NCI-H748 (cell line): ENCODE measurements around the gene GCKR.

Experiments used
- DNase-seq: peaks from one replicate; lab custom pipeline; 2025; ENCODE audit not compliant: unreplicated experiment; lab: John Stamatoyannopoulos, UW

Gene GCKR, protein sequence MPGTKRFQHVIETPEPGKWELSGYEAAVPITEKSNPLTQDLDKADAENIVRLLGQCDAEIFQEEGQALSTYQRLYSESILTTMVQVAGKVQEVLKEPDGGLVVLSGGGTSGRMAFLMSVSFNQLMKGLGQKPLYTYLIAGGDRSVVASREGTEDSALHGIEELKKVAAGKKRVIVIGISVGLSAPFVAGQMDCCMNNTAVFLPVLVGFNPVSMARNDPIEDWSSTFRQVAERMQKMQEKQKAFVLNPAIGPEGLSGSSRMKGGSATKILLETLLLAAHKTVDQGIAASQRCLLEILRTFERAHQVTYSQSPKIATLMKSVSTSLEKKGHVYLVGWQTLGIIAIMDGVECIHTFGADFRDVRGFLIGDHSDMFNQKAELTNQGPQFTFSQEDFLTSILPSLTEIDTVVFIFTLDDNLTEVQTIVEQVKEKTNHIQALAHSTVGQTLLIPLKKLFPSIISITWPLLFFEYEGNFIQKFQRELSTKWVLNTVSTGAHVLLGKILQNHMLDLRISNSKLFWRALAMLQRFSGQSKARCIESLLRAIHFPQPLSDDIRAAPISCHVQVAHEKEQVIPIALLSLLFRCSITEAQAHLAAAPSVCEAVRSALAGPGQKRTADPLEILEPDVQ

GRCh38 chr2:27496357-27497287 lies at the start of gene GCKR:
Gene GCKR (plus strand): TSS chr2:27496839. CDS start chr2:27496905, 66 bp downstream.
- DNase-seq = no peak

- DNase-seq = no peak
These were observed 48.3 kb upstream of the GCKR start for GRCh38 chr2:27448381-27448780.

DNA sequence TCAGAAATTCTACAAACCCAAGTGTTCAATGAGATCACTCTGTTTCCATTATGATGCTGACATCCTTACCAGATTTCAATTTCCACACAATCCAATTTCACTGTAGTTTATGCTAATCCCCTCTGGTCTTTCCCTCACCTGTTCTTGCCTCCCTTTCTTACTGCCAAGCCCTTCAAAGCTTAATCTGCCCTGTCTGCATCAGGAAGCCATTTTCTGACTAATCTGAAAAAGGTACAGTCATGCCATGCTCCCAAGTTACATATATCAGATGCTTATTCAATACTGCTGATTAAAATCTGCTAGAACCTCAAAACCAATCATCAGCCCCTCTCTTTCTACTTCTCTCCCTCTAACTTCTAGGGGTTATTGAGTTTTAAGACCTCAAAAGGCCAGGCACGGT lies 45.5 kb upstream of the GCKR start:
- DNase-seq = no peak

DNA sequence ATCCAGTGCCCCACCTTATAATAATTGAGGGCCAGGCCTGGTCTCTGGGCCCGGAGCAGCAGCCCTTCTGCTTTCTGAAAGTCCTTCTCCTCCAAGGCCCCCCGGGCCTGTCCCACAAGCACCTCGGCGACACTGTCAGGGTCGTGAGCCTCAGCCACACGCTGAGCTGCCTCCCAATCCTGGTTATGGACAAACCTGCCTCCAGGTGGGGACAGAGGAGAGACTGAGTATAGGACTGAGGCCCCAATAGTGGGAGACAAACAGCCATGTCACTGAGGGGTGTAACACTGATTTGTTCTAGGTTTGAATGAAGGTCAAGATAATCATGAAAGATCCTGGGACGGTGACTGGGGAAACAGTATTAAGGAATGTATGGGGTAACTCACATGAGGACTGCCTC lies 42.7 kb upstream of the GCKR start:
- DNase-seq = no peak

GRCh38 chr2:27461118-27461517 lies 35.5 kb upstream of the GCKR start:
- no peak for DNase-seq

- no peak for DNase-seq
These were observed 32.2 kb upstream of the GCKR start for GRCh38 chr2:27464443-27464842.

GRCh38 chr2:27471961-27472360 lies 24.7 kb upstream of the GCKR start:
- no peak for DNase-seq

GRCh38 chr2:27485496-27485895 lies 11.1 kb upstream of the GCKR start:
- DNase-seq = no peak

- peak; percentile 75 for DNase-seq
These were observed 7.5 kb upstream of the GCKR start for GRCh38 chr2:27489118-27489497.

DNA sequence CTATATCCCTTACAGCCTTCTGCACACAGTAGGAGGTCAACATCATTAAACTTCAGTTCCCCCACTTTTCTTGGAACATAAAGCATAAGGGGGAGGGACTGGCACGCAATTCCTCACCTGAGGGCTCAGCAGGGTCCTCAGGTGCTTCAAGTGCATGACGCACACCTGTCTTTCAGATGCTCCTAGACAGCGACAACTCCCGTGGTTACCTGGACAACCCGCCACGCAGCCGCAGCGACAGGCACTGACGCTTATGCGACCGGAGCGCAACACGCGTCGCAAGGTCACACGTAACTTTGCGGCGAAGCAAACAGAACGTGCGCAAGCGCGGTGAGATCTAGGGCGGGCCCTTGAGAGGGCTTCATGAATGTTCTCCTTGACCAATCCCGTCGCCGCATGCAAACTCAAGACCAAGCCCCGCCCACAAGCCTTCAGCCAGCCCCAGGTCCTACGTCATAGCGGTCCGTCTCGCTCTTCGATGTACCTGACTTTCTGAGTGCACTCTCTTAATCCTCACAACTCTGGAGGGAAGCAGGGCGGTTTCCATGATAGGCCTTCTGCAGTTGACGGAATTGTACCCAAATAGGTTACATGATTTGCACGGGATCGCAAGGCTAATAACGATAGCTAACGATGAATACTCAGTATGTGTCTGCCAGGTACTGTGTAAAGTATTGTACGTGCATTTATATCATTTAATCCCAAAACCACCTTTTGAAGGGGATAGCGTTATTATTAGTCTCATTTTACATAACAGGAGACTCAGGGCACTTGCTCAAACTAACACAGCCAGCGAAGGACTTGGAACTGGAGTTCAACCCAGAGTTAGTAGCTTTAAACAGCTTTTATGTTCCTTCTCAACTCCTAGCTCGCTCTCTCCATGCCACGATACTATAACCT lies 6.9 kb upstream of the GCKR start, which contains the start of gene IFT172:
IFT172 (minus strand) TSS at position 246 of the 900 bp plus-strand sequence; CDS start at position 156, 90 bp downstream.
- peak; percentile 100 for DNase-seq

GRCh38 chr2:27492557-27492956 lies 4.1 kb upstream of the GCKR start:
- no peak for DNase-seq

GRCh38 chr2:27493948-27494283 lies 2.7 kb upstream of the GCKR start:
- no peak for DNase-seq

DNA sequence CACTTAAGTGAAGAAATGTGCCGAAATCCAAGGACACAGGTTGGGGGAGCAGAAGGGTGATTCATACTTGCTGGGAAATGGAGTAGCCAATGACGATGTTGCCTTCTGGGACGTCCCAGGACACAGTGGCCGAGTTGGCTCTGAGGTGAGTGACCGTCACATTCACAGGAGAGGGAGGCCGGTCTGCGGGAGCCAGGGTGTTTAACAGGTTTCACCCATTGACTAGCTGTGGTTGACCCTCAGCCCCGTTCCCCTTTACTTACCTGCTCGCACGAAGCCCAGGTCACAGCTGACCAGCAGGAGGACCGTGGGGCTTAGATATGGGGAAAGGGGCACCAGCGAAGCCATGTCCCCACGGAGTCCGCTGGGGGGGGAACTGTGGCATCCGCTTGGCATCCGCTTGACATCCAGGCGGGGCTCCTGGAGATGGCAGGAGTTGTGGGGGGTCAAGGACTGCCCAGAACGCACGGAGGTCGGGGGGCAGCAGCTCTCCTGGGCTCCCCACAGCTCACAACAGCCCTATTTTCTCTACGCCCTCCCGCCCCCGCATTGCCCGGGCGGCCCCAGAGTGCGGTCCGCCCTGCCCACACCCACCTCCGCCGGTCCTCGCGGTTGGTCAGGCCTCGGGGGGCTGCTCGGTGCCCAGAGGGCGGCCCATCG lies 2.2 kb upstream of the GCKR start:
- peak; percentile 24 for DNase-seq

- peak; percentile 55 for DNase-seq
These were observed 1.6 kb upstream of the GCKR start, which contains the start of gene FNDC4 for GRCh38 chr2:27494944-27495554. Gene FNDC4 (minus strand): TSS chr2:27495200. CDS start chr2:27494679, 521 bp downstream.

- DNase-seq = no peak
These were observed 741 bp upstream of the GCKR start for GRCh38 chr2:27495840-27496356.

- no peak for DNase-seq
These were observed 619 bp downstream of the GCKR start for GRCh38 chr2:27497288-27497627.

DNA sequence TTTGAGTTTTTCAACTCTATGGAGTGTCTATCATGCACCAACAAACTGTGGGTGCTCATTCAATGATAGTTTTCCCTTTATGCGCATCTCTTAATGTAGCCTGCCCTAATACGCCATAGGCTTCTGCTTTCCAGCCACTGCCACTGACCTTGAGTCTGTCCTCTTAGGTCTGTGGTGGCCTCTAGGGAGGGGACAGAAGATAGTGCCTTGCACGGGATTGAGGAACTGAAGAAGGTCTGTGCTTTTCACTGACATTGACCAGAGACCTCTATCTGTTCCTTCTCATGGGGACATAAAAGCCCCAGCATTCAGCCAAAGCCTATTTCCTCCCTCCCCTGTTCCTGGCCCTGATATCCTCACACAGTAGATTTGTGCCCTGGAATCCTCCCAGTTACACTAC lies 2.3 kb downstream of the GCKR start:
- no peak for DNase-seq

DNA sequence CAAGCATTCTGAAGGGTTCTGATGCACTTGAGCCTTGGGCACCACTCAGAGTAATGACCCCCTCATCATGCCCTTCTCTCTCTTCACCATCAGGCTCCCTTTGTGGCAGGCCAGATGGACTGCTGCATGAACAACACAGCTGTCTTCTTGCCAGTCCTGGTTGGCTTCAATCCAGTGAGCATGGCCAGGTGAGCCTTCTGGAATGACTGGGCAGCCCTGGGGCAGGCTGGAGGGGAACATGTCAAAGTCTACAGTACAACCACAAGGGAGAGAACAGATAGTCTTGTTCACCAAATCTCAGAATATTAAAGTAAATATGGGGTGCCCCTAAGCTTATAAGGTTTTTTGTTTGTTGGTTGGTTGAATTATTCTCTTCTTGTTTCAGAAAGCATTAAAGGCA lies 4.4 kb downstream of the GCKR start:
- peak; percentile 9 for DNase-seq

DNA sequence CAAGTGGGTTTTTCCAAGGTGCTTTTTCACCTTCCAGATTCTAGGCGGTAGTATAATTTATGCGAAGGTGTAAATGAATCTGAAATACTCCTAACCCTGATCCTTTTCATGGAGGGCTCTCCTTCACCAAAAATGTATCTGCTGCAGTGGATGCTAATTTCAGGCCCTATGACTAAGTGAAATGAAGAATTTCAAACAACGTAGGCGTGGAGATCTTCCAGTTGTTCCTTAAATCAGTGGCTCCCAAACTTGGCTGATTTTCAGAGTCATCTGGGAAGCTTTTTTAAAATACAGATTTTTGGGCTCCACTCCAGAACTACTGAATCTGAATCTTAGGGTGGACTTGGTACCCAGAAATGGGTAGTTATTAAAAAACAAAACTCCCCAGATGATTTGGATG lies 5.5 kb downstream of the GCKR start:
- no peak for DNase-seq
